GM12892 (cell line): ENCODE data around the gene HSPA14.

ENCODE experiments used
- POLR2A ChIP-seq: IDR thresholded peaks from 2 replicates; pipeline ENCODE4 v1.6.1; 2011; ENCODE audit warnings: low read depth, low read length, control low read depth
- POLR2AphosphoS5 ChIP-seq: IDR thresholded peaks from 2 replicates; pipeline ENCODE4 v1.6.1; 2011; ENCODE audit warnings: low read depth, low read length, control low read depth
- TAF1 ChIP-seq: IDR thresholded peaks from 2 replicates; pipeline ENCODE4 v1.6.1; 2011; ENCODE audit warnings: low read depth, mild to moderate bottlenecking, control low read depth, low read length, borderline replicate concordance

DNA sequence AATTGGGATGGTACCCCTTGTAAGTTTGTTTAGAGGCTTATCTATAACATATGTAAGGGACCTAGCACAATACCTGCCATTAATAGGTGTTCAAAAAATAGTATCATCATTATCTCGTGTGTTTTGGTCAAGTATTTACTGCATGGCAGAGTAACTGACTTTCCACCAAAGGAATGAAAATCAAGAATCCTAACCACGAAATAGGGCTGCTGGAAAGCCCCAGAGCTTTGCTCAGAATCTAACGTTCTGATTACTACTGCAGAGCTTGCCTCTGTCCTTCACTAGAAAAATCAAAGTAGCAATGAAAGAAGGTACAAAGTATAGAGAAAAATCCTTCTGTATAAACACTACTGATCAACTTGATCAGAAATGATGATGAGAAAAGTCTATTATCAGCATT is 80.9 kb downstream of the HSPA14 start:
- TF ChIP-seq POLR2AphosphoS5, result no peak
- TF ChIP-seq POLR2A, result no peak
- TF ChIP-seq TAF1, result no peak
